ENCODE measurements around the gene RCN1.

GRCh38 chr11:32065865-32066629, 24.8 kb upstream of the RCN1 start:
- TF ChIP-seq CTCF (IDR thresholded peaks at IDR 0.05) (no peak), POLR2A (IDR thresholded peaks at IDR 0.05) (no peak)

Measured in body of pancreas (tissue), 4 donors.